ENCODE measurements around the gene FAM222B. TPM values are rescaled to one million over a fixed set of nuclear protein-coding genes. Genes with fewer than 3 reads are reported as not detected.

FAM222B gene
- total RNA-seq, 1 experiment from 2014 or later: 94.6 TPM

DNA sequence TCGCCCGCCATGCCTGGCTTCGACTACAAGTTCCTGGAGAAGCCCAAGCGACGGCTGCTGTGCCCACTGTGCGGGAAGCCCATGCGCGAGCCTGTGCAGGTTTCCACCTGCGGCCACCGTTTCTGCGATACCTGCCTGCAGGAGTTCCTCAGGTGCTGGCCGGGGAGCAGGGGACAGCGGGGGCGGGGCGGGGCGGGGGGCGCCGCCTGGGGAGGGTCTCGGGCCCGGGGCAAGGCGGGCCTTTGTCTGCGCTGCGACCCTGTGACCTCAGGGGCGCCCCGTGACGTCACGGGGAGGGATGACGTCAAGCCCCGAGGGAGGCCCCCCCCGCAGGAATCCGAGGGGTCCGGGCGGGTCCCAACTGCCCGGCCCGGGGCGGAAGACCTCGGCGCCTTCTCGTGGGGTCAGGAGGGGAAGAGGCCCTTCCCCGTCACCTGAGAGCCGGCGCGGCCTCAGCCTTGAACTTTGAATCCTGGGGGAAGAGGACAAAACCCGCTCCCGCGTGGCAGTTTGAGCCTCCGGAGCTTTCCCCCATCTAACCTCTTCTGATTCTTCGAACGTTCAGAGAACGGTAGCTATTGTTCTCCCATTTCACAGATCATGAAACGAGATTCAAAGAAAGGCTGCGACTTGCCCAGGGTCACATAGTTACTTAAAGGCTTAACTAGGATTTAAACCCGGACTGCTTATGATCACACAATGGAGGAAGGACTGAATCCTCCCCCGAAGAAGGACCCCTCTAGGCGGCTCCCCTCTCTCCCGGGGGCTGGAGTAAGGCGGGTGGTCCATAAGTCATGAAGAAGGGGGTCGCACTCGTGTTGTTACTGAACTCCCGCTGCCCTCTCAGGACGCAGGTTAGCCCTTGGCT lies 98.3 kb downstream of the FAM222B start (continued):
- TF ChIP-seq, protein P1, sequence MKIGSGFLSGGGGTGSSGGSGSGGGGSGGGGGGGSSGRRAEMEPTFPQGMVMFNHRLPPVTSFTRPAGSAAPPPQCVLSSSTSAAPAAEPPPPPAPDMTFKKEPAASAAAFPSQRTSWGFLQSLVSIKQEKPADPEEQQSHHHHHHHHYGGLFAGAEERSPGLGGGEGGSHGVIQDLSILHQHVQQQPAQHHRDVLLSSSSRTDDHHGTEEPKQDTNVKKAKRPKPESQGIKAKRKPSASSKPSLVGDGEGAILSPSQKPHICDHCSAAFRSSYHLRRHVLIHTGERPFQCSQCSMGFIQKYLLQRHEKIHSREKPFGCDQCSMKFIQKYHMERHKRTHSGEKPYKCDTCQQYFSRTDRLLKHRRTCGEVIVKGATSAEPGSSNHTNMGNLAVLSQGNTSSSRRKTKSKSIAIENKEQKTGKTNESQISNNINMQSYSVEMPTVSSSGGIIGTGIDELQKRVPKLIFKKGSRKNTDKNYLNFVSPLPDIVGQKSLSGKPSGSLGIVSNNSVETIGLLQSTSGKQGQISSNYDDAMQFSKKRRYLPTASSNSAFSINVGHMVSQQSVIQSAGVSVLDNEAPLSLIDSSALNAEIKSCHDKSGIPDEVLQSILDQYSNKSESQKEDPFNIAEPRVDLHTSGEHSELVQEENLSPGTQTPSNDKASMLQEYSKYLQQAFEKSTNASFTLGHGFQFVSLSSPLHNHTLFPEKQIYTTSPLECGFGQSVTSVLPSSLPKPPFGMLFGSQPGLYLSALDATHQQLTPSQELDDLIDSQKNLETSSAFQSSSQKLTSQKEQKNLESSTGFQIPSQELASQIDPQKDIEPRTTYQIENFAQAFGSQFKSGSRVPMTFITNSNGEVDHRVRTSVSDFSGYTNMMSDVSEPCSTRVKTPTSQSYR (CRISPR knock-in tag; IDR thresholded peaks at IDR 0.05): 0 out of 2 replicates have a peak, but pooled peaks have one; percentile 28
- no peak for TF ChIP-seq NFE2L1 (CRISPR knock-in tag; IDR thresholded peaks at IDR 0.05)
- TF ChIP-seq MLX (CRISPR knock-in tag; IDR thresholded peaks at IDR 0.05): 0 out of 2 replicates have a peak, but pooled peaks have one; percentile 15
- TF ChIP-seq SP1 (CRISPR knock-in tag; conservative IDR thresholded peaks at IDR 0.05): no peak
- TF ChIP-seq, protein P2, sequence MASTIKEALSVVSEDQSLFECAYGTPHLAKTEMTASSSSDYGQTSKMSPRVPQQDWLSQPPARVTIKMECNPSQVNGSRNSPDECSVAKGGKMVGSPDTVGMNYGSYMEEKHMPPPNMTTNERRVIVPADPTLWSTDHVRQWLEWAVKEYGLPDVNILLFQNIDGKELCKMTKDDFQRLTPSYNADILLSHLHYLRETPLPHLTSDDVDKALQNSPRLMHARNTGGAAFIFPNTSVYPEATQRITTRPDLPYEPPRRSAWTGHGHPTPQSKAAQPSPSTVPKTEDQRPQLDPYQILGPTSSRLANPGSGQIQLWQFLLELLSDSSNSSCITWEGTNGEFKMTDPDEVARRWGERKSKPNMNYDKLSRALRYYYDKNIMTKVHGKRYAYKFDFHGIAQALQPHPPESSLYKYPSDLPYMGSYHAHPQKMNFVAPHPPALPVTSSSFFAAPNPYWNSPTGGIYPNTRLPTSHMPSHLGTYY (CRISPR knock-in tag; IDR thresholded peaks at IDR 0.05): peak; percentile 62; the same call in 1 of the 2 replicates
- TF ChIP-seq IRF1 (CRISPR knock-in tag; IDR thresholded peaks at IDR 0.05): no peak
- TF ChIP-seq ZBTB21 (CRISPR knock-in tag; IDR thresholded peaks at IDR 0.05; ENCODE audit: borderline replicate concordance): peak; percentile 99
- TF ChIP-seq ETV6 (CRISPR knock-in tag; IDR thresholded peaks at IDR 0.05): peak; percentile 11; the same call in 1 of the 2 replicates
- peak; percentile 79; the same call in 1 of the 2 replicates for TF ChIP-seq ZNF416 (CRISPR knock-in tag; IDR thresholded peaks at IDR 0.05)
- TF ChIP-seq ARID4B (CRISPR knock-in tag; IDR thresholded peaks at IDR 0.05; ENCODE audit: borderline replicate concordance): 0 out of 2 replicates have a peak, but pooled peaks have one; percentile 49
- TF ChIP-seq ZNF121 (CRISPR knock-in tag; IDR thresholded peaks at IDR 0.05): no peak
- no peak for TF ChIP-seq USF2 (CRISPR knock-in tag; IDR thresholded peaks at IDR 0.05)
- peak; percentile 4; the same call in 1 of the 2 replicates for TF ChIP-seq FOXP4 (CRISPR knock-in tag; IDR thresholded peaks at IDR 0.05)
- peak; percentile 89 for TF ChIP-seq CREM (CRISPR knock-in tag; IDR thresholded peaks at IDR 0.05)
- peak; percentile 17; the same call in 1 of the 2 replicates for TF ChIP-seq USF1 (CRISPR knock-in tag; IDR thresholded peaks at IDR 0.05)
- TF ChIP-seq FOXK1 (CRISPR knock-in tag; IDR thresholded peaks at IDR 0.05): peak; percentile 14; the same call in 1 of the 2 replicates
- TF ChIP-seq MAX (CRISPR knock-in tag; IDR thresholded peaks at IDR 0.05): 0 out of 2 replicates have a peak, but pooled peaks have one; percentile 15
- TF ChIP-seq TEAD1 (CRISPR knock-in tag; IDR thresholded peaks at IDR 0.05): peak; percentile 82; the same call in 1 of the 2 replicates
- TF ChIP-seq ZNF396 (CRISPR knock-in tag; IDR thresholded peaks at IDR 0.05; ENCODE audit: borderline replicate concordance): no peak
- no peak for TF ChIP-seq KAT7 (CRISPR knock-in tag; IDR thresholded peaks at IDR 0.05; ENCODE audit: borderline replicate concordance)

All from WTC11 (cell line).